Measurements from ENCODE around the gene TNRC6B.
A peak's percentile ranks its signal among the peaks of the same experiment; 100 is the strongest.

TNRC6B gene

DNA sequence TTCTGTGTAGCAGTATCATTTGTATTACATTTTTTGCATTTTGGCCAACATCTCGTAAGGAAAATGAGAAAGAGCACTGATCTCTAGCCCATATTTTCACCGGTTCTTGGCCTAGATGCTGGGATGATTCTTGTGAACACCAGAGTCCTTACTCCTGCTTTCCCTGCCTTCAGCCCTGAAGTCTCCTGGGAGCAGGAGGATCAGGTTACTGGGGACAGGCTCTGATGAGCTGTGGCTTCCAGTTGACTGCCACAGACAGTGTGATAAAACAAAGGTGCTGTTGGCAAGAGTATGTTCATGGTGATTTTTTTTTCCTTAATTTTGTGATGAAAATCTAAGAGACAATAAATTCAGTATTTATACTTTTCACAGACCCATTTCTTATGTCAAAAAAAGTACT lies 134.3 kb downstream of the TNRC6B start:
- no peak for DNase-seq (ENCODE audit: low read depth)

DNA sequence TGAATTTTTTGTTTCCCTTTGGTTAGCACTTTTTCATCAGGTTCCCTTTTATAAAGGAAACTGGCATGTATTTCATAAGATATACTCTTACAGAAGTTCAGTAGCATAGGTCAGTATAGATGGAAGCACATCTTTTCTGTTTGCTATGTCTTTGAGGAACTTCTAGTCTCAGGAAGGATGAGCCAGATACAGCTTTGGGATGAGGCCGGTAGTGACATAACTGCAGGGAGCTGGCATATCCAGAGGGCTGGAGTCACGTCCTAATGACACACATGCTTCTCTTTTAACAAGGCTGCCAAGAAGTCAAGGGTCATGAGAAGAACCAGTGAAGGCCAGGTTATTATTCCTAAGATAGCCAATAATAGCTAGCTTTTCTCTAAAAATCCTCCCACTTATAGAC lies 135.3 kb downstream of the TNRC6B start:
- DNase-seq (ENCODE audit: low read depth): no peak
- H3K4me3 ChIP-seq (ENCODE audit: low read depth, low read length): no peak overlapping the region

More for the DNA sequence above, 134.3 kb downstream of the TNRC6B start:
- H3K4me3 ChIP-seq (ENCODE audit: low read depth, low read length): no peak overlapping the region

DNA sequence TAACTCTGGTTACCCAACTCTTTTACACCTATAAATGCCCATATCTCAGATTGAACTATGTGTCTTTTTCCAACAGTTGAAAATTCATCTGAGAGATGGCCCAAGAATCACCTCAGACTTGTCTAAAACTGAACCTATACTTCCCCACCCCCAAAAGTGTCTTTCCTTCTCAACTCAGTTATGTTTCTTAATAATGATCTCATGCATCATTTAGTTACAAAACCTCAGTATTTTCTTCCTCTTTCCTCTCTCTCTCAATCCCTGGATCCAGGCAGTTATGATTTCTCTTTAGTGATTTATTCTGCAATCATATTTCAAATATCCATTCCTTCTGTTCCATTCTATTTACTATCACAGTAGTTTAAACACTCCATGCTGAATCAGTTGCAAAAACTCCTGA lies 136.3 kb downstream of the TNRC6B start:
- no peak for DNase-seq (ENCODE audit: low read depth)
- H3K4me3 ChIP-seq (ENCODE audit: low read depth, low read length): no peak overlapping the region

- no peak for DNase-seq (ENCODE audit: low read depth)
- no peak overlapping the region for H3K4me3 ChIP-seq (ENCODE audit: low read depth, low read length)
These were observed 143.0 kb downstream of the TNRC6B start for GRCh38 chr22:40320687-40321086.

GRCh38 chr22:40322021-40322420 lies 144.3 kb downstream of the TNRC6B start:
- no peak for DNase-seq (ENCODE audit: low read depth)
- no peak overlapping the region for H3K4me3 ChIP-seq (ENCODE audit: low read depth, low read length)

GRCh38 chr22:40322818-40323447 lies 145.2 kb downstream of the TNRC6B start:
- DNase-seq (ENCODE audit: low read depth): no peak
- no peak overlapping the region for H3K4me3 ChIP-seq (ENCODE audit: low read depth, low read length)

GRCh38 chr22:40323681-40324171 lies 146.0 kb downstream of the TNRC6B start:
- no peak overlapping the region for H3K4me3 ChIP-seq (ENCODE audit: low read depth, low read length)
- no peak for DNase-seq (ENCODE audit: low read depth)

DNA sequence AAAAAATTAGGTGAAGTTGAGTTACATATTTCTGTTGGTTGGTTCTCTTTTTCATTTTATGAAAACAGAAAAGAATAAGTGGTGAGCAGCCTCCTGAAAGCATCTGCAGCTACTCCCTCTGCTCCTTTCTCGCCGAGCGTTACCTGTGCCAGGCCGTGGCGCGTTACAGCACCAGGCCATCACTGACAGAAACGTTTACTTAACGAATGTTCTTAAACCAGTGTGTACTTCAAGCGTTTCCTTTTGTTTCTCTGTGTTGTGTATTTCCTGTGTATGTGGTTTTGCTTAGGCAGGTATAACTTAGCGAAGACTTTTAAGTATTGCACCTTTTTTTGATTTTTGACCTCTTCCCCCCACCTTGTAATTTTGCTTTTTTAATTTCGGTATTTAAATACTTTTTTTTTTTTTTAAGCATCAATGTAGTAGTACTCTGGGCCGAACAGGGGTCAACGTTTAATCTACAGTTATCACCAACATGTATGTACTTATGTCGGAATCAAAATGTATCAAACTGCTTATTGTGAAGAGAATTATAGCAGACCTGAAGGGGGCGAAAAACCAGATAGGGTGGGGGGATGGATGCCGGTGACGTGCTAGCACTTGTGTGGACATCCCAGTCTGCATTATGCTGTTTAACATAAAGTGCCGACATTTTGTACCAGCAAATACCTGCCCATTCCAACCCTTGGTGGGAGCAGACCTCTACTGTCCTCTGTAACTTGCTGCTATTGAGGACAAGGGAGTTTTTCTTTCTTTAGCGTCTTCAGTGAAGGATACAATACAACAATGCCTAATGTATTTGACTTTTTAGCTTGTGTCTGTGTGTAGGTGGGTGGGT lies 147.0 kb downstream of the TNRC6B start:
- H3K4me3 ChIP-seq (ENCODE audit: low read depth, low read length): no peak overlapping the region
- DNase-seq (ENCODE audit: low read depth): no peak

DNA sequence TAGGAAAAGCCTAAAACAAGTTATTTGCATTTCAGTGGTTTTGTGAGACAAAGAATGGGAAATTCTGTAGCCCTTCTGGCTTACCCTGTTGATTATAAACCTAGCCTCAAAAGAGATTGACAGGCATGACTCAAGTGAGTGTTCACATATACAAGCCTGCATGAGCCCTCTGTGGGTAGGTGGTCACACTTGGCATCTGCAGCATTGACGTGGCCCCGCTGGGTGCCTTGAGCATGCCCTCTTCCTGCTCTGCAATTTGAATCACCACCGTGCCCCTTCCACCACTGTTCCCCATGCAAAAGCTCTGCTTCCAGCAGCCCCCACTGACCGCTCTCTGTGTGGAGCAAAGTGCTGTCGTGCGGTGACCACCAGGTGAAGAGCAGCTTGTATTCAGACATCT lies 147.6 kb downstream of the TNRC6B start:
- DNase-seq (ENCODE audit: low read depth): no peak
- no peak overlapping the region for H3K4me3 ChIP-seq (ENCODE audit: low read depth, low read length)

DNA sequence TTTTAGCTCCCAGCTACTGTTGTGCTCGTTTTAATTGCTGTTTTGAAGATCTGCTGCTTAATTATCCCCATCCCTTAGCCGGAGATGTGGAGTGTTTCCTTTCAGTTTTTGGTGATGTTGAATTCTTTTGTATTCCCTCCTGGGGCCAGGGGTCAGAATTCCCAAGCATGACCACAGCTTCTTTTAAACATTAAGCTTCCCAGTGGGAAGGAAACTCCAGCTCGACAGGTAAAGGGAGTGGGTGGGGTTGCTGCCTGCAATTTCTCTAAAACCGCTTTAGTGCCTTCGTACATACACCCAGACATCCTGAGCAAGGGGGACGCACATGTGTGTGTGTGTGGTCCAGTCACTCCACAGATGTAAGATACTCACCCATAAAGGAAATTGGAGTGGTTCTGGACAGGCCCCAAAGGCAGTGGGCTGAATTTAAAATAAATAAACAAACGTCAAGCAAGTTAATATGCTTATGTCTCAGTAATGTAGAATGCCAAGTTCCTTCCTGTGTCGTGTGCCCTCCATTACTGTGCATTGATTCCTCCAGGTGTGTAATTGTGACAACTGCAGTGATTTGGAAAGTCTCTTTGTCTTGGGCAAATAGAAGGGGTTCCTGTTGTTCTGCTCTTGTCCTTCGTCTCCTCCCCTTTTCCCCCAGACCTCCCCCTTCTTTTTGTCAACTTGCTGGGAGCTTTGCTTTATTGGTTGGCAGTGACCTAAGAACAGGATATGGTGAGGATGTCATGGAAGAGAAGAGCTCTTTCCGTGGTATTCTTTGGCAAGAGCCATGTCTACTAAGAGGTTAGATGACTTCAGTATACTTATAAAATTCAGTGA lies 149.4 kb downstream of the TNRC6B start:
- DNase-seq (ENCODE audit: low read depth): no peak
- H3K4me3 ChIP-seq (ENCODE audit: low read depth, low read length): no peak overlapping the region

GRCh38 chr22:40328546-40329456 lies 151.1 kb downstream of the TNRC6B start:
- no peak overlapping the region for H3K4me3 ChIP-seq (ENCODE audit: low read depth, low read length)
- DNase-seq (ENCODE audit: low read depth): no peak

GRCh38 chr22:40329466-40329865 lies 151.7 kb downstream of the TNRC6B start:
- no peak overlapping the region for H3K4me3 ChIP-seq (ENCODE audit: low read depth, low read length)
- DNase-seq (ENCODE audit: low read depth): no peak

GRCh38 chr22:40330086-40330485 lies 152.4 kb downstream of the TNRC6B start:
- no peak overlapping the region for H3K4me3 ChIP-seq (ENCODE audit: low read depth, low read length)
- DNase-seq (ENCODE audit: low read depth): no peak

DNA sequence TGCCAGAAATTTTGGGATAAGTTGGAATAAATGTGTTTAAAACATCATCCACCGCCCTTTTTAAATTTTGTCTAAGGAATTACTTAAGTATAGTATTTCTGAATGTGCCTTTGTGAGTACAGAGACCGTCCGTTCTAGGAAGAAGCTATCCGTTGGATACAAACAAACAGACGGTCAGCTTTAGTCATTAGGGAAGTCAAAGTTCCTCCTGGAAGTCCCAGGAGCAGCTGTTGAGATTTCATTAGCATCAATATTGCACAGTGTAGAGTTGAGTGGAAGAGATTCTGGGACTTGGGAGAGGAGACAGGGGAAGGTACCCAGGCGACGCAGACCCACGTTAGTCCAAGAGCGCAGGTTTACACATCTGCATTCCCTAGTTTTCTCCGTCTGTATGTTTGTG lies 152.9 kb downstream of the TNRC6B start:
- H3K4me3 ChIP-seq (ENCODE audit: low read depth, low read length): no peak overlapping the region
- DNase-seq (ENCODE audit: low read depth): no peak

DNA sequence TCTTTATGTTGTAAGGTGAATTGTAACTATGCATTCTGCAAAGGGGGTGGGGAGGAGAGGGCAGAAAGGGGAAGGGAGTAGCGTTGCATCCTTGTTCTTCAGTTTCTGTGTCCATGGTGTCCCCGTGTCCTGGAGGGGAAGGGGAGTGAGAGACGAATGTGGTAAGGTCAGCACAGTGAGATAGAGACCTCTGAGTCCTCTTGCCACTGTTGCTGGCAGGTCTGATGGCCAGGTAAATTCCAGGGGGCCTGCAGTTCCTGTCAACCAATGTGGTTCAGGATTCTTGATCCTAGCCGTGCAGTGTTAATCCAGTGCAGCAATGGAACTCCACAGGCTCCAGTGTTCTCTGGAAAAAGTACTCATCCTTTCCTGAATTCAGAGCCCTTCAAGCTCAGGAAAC lies 154.0 kb downstream of the TNRC6B start:
- DNase-seq (ENCODE audit: low read depth): no peak
- H3K4me3 ChIP-seq (ENCODE audit: low read depth, low read length): no peak overlapping the region

DNA sequence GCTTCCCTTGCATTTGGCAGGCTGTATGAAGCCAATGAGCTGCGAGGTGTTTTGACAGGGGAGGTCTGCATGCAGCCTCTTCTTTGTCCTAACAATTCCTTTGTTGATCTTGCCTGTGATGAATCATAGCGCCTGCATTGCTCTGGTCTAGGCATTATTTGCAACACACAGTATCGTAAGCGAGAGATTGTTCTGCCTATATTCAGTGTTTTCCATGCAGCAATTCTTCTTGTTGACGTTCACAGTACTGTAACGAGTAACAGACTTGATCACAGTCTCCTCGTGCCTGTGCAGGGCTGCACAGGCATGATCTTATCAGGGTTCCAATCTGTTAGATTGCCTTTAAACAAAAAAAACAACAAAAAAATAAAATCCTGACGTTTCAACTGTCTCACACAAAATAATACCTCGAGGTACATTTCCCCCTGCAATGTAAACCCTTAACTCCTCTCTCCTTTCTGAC lies 154.6 kb downstream of the TNRC6B start:
- peak; percentile 49 for DNase-seq (ENCODE audit: low read depth)

DNA sequence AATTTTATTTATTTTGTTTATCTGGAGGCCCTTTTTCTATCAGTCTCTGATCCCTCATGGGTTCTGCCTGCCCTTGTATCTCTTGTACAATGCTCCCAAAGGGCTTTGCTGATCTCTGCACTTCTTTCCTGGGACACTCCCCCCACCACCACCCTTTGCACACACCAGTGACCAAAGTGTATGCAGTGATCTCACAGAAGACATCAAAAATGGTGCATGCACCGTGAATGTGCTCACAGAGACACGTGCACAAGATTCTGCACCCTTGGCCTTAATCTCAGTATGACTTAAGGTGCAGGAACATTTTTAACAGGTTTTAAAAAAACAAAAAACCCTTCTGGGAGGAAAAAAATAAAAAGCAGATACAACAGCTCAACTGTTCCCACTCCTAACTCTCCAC lies 156.3 kb downstream of the TNRC6B start:
- no peak for DNase-seq (ENCODE audit: low read depth)
- no peak overlapping the region for H3K4me3 ChIP-seq (ENCODE audit: low read depth, low read length)

More for the DNA sequence above, 154.6 kb downstream of the TNRC6B start:
- no peak overlapping the region for H3K4me3 ChIP-seq (ENCODE audit: low read depth, low read length)

DNA sequence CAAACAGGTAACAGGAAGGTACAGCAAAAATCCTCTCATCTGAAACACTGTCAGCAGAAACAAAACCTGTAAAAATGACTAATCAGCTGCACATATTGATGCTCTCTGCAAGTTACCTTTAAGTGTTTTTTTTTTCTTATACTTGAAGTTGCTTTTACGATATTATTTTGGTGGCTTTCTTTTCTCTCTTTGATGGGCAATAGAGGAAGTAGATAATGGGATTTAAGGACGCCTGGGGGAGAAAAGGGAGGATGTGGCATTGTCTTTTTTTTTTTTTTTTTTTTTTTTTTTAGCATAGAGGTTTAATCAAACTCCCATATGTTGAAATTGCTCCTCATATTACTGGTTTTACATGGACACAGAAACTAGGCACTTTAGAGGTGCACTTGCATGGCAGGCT lies 157.2 kb downstream of the TNRC6B start:
- no peak overlapping the region for H3K4me3 ChIP-seq (ENCODE audit: low read depth, low read length)
- DNase-seq (ENCODE audit: low read depth): no peak

DNA sequence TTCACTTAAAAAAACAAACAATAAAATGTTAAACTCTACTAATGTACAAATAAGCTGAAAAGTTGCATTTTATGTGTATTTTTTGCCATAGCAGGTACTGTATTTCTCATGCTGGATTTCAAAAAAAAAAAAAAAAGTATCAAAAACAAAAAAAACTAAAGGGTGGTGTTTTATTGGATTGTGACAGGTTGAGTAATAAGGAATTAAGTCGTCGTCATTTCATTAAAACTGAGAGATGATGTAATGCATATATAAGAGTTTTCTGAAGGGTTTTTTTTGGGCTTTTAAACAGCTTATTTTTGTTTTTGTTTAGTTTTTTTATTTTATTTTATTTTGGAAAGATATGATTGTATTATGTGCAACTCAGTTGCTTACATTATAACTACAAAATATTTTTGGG lies 157.6 kb downstream of the TNRC6B start:
- no peak for DNase-seq (ENCODE audit: low read depth)
- H3K4me3 ChIP-seq (ENCODE audit: low read depth, low read length): no peak overlapping the region

Data from skeletal muscle cell (primary cell).